NCI-H2171 (cell line): ENCODE data around the gene PITPNM1.
"Not testable (repeated sequence)": the region's sequence is repeated elsewhere in the genome, so short reads cannot be mapped to it uniquely, and the experiment has no call there.

ENCODE experiments used
- DNase-seq: peaks from one replicate; lab custom pipeline; 2025; lab: John Stamatoyannopoulos, UW

PITPNM1 gene

GRCh38 chr11:67489885-67490726 lies 15.1 kb downstream of the PITPNM1 start:
- DNase-seq: no peak

GRCh38 chr11:67489203-67489884 lies 15.8 kb downstream of the PITPNM1 start:
- no peak for DNase-seq

GRCh38 chr11:67486481-67487195 lies 18.5 kb downstream of the PITPNM1 start:
- DNase-seq: no peak

GRCh38 chr11:67485873-67486361 lies 19.2 kb downstream of the PITPNM1 start:
- DNase-seq: not testable (repeated sequence)

GRCh38 chr11:67484847-67485311 lies 20.3 kb downstream of the PITPNM1 start:
- DNase-seq: no peak

GRCh38 chr11:67483831-67484665 lies 21.1 kb downstream of the PITPNM1 start:
- DNase-seq: no peak

GRCh38 chr11:67482827-67483798 lies 22.1 kb downstream of the PITPNM1 start, which contains the start of gene AIP:
AIP (plus strand) TSS chr11:67483026; CDS start chr11:67483159, 133 bp downstream.
- DNase-seq: peak; percentile 94

- DNase-seq: no peak
These were observed 22.8 kb downstream of the PITPNM1 start for GRCh38 chr11:67482275-67482826.

GRCh38 chr11:67477344-67478050 lies 27.7 kb downstream of the PITPNM1 start:
- DNase-seq: not testable (repeated sequence)

GRCh38 chr11:67476692-67477091 lies 28.5 kb downstream of the PITPNM1 start:
- DNase-seq: not testable (repeated sequence)

GRCh38 chr11:67472882-67473281 lies 32.3 kb downstream of the PITPNM1 start:
- no peak for DNase-seq

GRCh38 chr11:67470337-67471002 lies 34.7 kb downstream of the PITPNM1 start:
- no peak for DNase-seq

GRCh38 chr11:67469508-67469811 lies 35.7 kb downstream of the PITPNM1 start:
- no peak for DNase-seq

GRCh38 chr11:67468759-67469507 lies 36.2 kb downstream of the PITPNM1 start, which contains the start of gene TMEM134:
TMEM134 (minus strand) TSS chr11:67469251; CDS start chr11:67469192, 59 bp downstream.
- DNase-seq: peak; percentile 91

- DNase-seq: peak; percentile 7
These were observed 36.8 kb downstream of the PITPNM1 start for GRCh38 chr11:67468456-67468758.

GRCh38 chr11:67468056-67468455 lies 37.1 kb downstream of the PITPNM1 start:
- peak; percentile 52 for DNase-seq

- DNase-seq: no peak
These were observed 38.0 kb downstream of the PITPNM1 start for GRCh38 chr11:67466962-67467771.
